HG03565 (cell line): ENCODE data around the gene ABCC1.
"Not testable (repeated sequence)": the region's sequence is repeated elsewhere in the genome, so short reads cannot be mapped to it uniquely, and the experiment has no call there.

ENCODE experiments used
- ATAC-seq: cut with Tn5 transposase; IDR thresholded peaks from one replicate; pipeline ENCODE4 v1.9.1; 2021; ENCODE audit warnings: mild to moderate bottlenecking, moderate library complexity; ENCODE audit not compliant: unreplicated experiment

ABCC1 gene

GRCh38 chr16:16102738-16103137 lies 153.3 kb downstream of the ABCC1 start:
- no peak for ATAC-seq

- ATAC-seq, result not testable (repeated sequence)
Measured at GRCh38 chr16:16104132-16104803, 154.9 kb downstream of the ABCC1 start.

GRCh38 chr16:16104804-16105141 lies 155.4 kb downstream of the ABCC1 start:
- ATAC-seq, result not testable (repeated sequence)

- ATAC-seq, result no peak
Measured at GRCh38 chr16:16105646-16106045, 156.2 kb downstream of the ABCC1 start.

GRCh38 chr16:16106466-16106865 lies 157.1 kb downstream of the ABCC1 start:
- ATAC-seq, result no peak

GRCh38 chr16:16107839-16108238 lies 158.4 kb downstream of the ABCC1 start:
- ATAC-seq, result no peak

- ATAC-seq, result no peak
Measured at GRCh38 chr16:16108759-16109158, 159.3 kb downstream of the ABCC1 start.

GRCh38 chr16:16109453-16110110 lies 160.2 kb downstream of the ABCC1 start:
- ATAC-seq, result no peak

GRCh38 chr16:16110111-16110490 lies 160.7 kb downstream of the ABCC1 start:
- no peak for ATAC-seq

- no peak for ATAC-seq
Measured at GRCh38 chr16:16111639-16112038, 162.2 kb downstream of the ABCC1 start.

GRCh38 chr16:16112450-16113053 lies 163.1 kb downstream of the ABCC1 start:
- no peak for ATAC-seq

- ATAC-seq, result no peak
Measured at GRCh38 chr16:16113076-16113475, 163.7 kb downstream of the ABCC1 start.

GRCh38 chr16:16116841-16117240 lies 167.4 kb downstream of the ABCC1 start:
- no peak for ATAC-seq

- ATAC-seq, result no peak
Measured at GRCh38 chr16:16118337-16118736, 168.9 kb downstream of the ABCC1 start.

GRCh38 chr16:16120044-16120381 lies 170.6 kb downstream of the ABCC1 start:
- no peak for ATAC-seq

GRCh38 chr16:16120382-16121184 lies 171.2 kb downstream of the ABCC1 start:
- ATAC-seq, result no peak

GRCh38 chr16:16121185-16121727 lies 171.8 kb downstream of the ABCC1 start:
- no peak for ATAC-seq

- no peak for ATAC-seq
Measured at GRCh38 chr16:16122264-16122663, 172.8 kb downstream of the ABCC1 start.

GRCh38 chr16:16124438-16124837 lies 175.0 kb downstream of the ABCC1 start:
- ATAC-seq, result no peak

- no peak for ATAC-seq
Measured at GRCh38 chr16:16124974-16125373, 175.6 kb downstream of the ABCC1 start.

- no peak for ATAC-seq
Measured at GRCh38 chr16:16126896-16127295, 177.5 kb downstream of the ABCC1 start.
